AG09319 (cell line): ENCODE results near the gene ANKRD17.

Experiments
- DNase-seq: peaks from one replicate; pipeline ENCODE4 v3.0.0-alpha.2; 2010; ENCODE audit warnings: low read depth; ENCODE audit errors: extremely low read depth
- TF ChIP-seq, protein P1 (sequence below): IDR thresholded peaks from 2 replicates; pipeline ENCODE4 v1.5.1; 2011; ENCODE audit warnings: low read depth, mild to moderate bottlenecking, inconsistent platforms, low read length, moderate library complexity

The ANKRD17 gene

DNA sequence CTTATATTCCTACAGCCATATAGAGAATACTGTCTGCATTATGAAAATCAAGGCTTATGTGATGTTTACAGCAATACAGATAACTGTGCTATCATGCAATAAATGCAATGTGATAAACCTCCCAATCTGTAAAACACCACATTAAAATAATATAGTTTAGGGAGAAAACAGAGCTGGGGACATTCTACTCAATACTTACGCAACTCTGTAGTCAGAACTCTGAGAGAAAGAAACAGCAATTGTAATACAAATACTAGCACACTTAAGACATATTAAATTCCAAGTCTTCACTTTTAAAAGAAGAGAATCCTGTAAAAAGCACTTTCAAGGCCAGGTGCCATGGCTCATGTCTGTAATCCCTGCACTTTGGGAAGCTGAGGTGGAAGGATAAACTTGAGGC, 61.4 kb downstream of the ANKRD17 start:
- TF ChIP-seq, protein P1, sequence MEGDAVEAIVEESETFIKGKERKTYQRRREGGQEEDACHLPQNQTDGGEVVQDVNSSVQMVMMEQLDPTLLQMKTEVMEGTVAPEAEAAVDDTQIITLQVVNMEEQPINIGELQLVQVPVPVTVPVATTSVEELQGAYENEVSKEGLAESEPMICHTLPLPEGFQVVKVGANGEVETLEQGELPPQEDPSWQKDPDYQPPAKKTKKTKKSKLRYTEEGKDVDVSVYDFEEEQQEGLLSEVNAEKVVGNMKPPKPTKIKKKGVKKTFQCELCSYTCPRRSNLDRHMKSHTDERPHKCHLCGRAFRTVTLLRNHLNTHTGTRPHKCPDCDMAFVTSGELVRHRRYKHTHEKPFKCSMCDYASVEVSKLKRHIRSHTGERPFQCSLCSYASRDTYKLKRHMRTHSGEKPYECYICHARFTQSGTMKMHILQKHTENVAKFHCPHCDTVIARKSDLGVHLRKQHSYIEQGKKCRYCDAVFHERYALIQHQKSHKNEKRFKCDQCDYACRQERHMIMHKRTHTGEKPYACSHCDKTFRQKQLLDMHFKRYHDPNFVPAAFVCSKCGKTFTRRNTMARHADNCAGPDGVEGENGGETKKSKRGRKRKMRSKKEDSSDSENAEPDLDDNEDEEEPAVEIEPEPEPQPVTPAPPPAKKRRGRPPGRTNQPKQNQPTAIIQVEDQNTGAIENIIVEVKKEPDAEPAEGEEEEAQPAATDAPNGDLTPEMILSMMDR = no peak
- DNase-seq = no peak

DNA sequence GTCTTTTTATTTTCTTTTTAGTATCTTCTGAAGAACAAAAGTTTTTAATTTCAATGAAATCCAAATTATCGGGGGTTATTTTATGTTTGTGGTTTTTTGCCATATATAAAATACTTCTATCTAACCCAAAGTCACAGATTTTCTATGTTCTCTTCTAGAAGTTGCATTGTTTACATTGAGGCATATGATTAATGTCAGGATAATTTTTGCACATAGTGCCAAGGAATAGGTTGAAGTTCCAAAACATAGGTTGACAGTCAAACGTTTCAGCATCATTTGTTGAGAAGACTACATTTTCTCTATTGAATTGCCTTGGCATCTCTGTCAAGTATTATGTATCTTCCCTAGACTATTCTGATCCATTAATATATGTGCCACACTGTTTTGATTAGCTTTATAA, 64.5 kb downstream of the ANKRD17 start:
- TF ChIP-seq, protein P1 = no peak
- DNase-seq = no peak

DNA sequence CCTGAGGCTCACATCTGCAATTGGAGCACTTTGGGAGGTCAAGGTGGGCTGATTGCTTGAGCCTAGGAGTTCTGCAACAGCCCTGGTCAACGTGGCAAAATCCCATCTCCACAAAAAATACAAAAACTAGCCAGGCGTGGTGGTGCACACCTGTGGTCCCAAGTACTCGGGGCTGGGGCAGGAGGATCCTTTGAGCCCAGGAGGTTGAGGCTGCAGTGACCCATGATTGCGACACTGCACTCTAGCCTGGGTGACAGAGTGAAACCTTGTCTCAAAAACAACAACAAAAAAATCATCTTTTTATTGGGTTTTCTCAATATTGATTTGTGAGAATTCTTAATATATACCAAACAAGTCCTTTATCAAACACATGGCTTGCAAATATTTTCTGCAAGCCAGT, 64.9 kb downstream of the ANKRD17 start:
- no peak for DNase-seq
- TF ChIP-seq, protein P1 = no peak

DNA sequence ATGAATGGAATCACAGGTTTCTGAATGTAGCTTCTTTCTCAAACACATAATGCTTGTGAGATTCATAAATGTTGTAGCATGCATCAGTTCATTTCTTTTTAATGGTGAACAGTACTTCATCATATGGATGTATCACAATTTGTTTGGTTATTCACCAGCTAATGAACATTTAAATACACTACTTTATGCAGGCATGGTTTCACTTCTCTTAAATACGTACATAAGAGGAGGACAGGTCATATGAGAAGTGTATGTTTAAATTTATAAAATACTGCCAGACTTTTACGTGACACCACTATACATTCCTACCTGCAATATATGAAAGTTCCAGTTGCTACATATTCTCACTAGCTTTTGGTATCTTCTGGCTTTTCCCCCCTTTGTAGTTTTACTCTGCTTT, 65.4 kb downstream of the ANKRD17 start:
- TF ChIP-seq, protein P1 = no peak
- no peak for DNase-seq

DNA sequence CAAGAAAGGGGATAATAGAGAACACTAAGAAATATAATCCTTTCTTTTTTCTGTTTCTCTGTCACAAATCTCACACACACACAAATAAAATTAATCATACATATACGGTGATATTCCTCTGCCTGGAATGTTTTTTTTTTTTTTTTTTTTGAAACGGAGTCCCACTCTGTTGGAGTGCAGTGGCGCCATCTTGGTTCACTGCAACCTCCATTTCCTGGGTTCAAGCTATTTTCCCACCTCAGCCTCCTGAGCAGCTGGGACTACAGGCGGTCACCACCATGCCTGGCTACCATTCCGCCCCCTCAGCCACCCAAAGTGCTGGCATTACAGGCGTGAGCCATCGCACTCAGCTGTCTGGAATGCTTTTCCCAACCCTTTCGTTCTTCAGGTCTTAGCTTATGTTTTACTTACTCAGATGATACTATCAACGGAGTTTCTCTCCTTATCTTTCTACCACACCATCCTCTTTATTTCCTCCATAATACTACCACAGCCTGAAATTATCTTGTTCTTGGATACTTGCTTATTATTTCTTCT, 69.3 kb downstream of the ANKRD17 start:
- DNase-seq = no peak
- TF ChIP-seq, protein P1 = no peak

DNA sequence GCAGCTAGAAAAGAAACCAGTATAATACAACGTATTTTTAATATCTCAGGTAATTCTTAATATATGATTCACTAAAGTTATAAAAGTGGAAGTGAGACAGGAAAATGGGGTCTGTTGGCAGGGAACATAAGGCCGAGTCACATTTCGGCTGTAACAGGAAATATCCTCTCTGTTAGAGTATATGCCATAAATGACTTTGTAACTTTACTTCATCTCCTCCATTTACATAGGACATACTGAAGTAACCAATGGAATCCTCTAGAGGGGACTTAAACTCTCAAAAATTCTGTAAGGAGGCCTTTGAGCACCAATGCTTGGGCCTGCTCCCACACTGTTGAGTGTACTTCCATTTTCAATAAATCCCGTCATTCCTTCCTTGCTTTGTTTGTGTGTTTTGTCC, 71.3 kb downstream of the ANKRD17 start:
- DNase-seq = no peak
- TF ChIP-seq, protein P1 = no peak

DNA sequence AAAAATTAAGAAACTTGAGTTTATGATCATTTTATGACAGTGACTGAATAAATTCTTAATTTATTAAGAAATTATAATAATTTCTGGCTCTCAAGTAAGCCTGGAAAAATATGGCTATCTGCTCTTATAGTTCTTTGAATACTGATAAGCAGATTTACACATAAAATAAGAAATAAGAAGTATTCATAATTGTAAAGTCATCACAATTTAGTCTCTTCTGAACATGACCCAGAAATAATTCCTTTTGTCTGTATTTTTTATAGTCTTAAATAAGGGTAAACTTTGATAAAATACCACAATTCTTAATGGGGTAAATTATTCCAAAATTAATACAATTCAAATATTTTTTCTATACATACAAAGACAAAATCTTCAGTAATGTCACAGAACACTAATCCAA, 72.7 kb downstream of the ANKRD17 start:
- DNase-seq = no peak
- TF ChIP-seq, protein P1 = no peak
